AG04450 (cell line): ENCODE results near the gene NBEAL2. TPM values are rescaled to one million over a fixed set of nuclear protein-coding genes. Genes with fewer than 3 reads are reported as not detected.
"Not testable (repeated sequence)": the region's sequence is repeated elsewhere in the genome, so short reads cannot be mapped to it uniquely, and the experiment has no call there.

Experiments used
- CTCF ChIA-PET: fragments of 300-600, 350-600 bp; formaldehyde crosslinking; extraction: SDS; loops from one replicate; lab custom pipeline; 2022; ENCODE audit warnings: antibody characterized with exemption, inconsistent platforms; lab: Charles Lee
- POLR2A ChIA-PET: fragments of 350-600 bp; formaldehyde crosslinking; extraction: SDS; loops from one replicate; lab custom pipeline; 2021; ENCODE audit warnings: antibody characterized with exemption, inconsistent platforms; lab: Yijun Ruan, JAX
- DNase-seq: peaks from one replicate; pipeline ENCODE4 v3.0.0-alpha.2; 2011; ENCODE audit warnings: low read depth, low spot score
- H3K27ac ChIP-seq: one replicate; pipeline ENCODE4 v1.5.1; 2012; ENCODE audit warnings: low read depth, low read length, control low read depth
- H3K27me3 ChIP-seq: one replicate; pipeline ENCODE4 v1.6.0; 2012; ENCODE audit warnings: low read length; ENCODE audit not compliant: control insufficient read depth, insufficient read depth
- H3K4me3 ChIP-seq: 2 replicates; pipeline ENCODE4 v1.5.1; 2011; ENCODE audit warnings: mild to moderate bottlenecking, low read depth, low read length, control low read depth
- H3K9me3 ChIP-seq: 2 replicates; pipeline ENCODE4 v1.5.1; 2012; ENCODE audit warnings: low read length; ENCODE audit not compliant: control insufficient read depth, insufficient read depth
- CTCF ChIP-seq: IDR thresholded peaks from 2 replicates; pipeline ENCODE4 v1.5.1; 2011; ENCODE audit warnings: low read depth, low read length, control low read depth, inconsistent platforms
- polyA plus RNA-seq: library from polyadenylated mRNA; depleted of rRNA; stranded (reverse); fragments of >200 nt; gene quantifications from 2 replicates; pipeline ENCODE4 v1.2.3, GENCODE V29; 2011

NBEAL2 gene
- polyA plus RNA-seq, 1 experiment = 2.1 TPM

- Histone ChIP-seq H3K4me3 (no peak overlapping the region), H3K27ac (no peak overlapping the region), H3K9me3 (no peaks in the 10 kb centered on the region), H3K27me3 (no peaks in the 10 kb centered on the region)
- ChIA-PET POLR2A (interaction anchor here (0.7 to 1.9 kb wide), 3 partner anchors 12 to 129 kb away, joined by 3 to 10 read pairs (median 4); partner anchors contain the start of gene SETD2), CTCF (interaction anchor here (1.4 kb wide), 1 partner anchor 101 kb away, joined by 4 read pairs; no protein-coding TSS in a partner anchor)
- TF ChIP-seq CTCF = no peak
- DNase-seq = no peak
These were observed 56.7 kb downstream of the NBEAL2 start for GRCh38 chr3:47036145-47036544.

- POLR2A ChIA-PET, CTCF ChIA-PET, H3K27me3 ChIP-seq, H3K4me3 ChIP-seq, DNase-seq, H3K9me3 ChIP-seq, H3K27ac ChIP-seq: not testable (repeated sequence)
These were observed 57.8 kb downstream of the NBEAL2 start for GRCh38 chr3:47037302-47037701.

GRCh38 chr3:47041114-47041513 lies 61.6 kb downstream of the NBEAL2 start:
- Histone ChIP-seq H3K4me3 (no peak overlapping the region), H3K27me3 (no peaks in the 10 kb centered on the region), H3K9me3 (no peaks in the 10 kb centered on the region), H3K27ac (no peak overlapping the region)
- CTCF ChIA-PET = no interaction called here
- POLR2A ChIA-PET = interaction anchor here (0.6 kb wide), 1 partner anchor 64 kb away, joined by 3 read pairs; no protein-coding TSS in a partner anchor
- TF ChIP-seq CTCF = no peak
- DNase-seq = no peak

- TF ChIP-seq CTCF = no peak
- DNase-seq = no peak
- Histone ChIP-seq H3K4me3 (no peak overlapping the region), H3K27me3 (no peaks in the 10 kb centered on the region), H3K9me3 (no peaks in the 10 kb centered on the region), H3K27ac (no peak overlapping the region)
- POLR2A ChIA-PET = no interaction called here
- CTCF ChIA-PET = no interaction called here
These were observed 62.8 kb downstream of the NBEAL2 start for GRCh38 chr3:47042231-47042791.

- CTCF ChIA-PET = interaction anchor here (1.0 kb wide), 1 partner anchor 277 kb away, joined by 3 read pairs; no protein-coding TSS in a partner anchor
- TF ChIP-seq CTCF = no peak
These were observed 67.6 kb downstream of the NBEAL2 start for GRCh38 chr3:47047069-47047468.

More at GRCh38 chr3:47047069-47047468, 67.6 kb downstream of the NBEAL2 start:
- POLR2A ChIA-PET = no interaction called here
- Histone ChIP-seq H3K9me3 (no peaks in the 10 kb centered on the region), H3K27ac (no peak overlapping the region), H3K4me3 (no peak overlapping the region), H3K27me3 (no peaks in the 10 kb centered on the region)
- no peak for DNase-seq
